Esophagus muscularis mucosa (tissue), 4 donors: ENCODE results near the gene SH3RF3.

Source experiments
- CTCF ChIP-seq, 3 experiments: fragments of 200-600 bp in 2 of 3; fragments of 450-650 bp in 1 of 3; sonication (generic) in 2 of 3; IDR thresholded peaks; one replicate each; pipeline ENCODE4 v1.5.1; 2017 to 2019; ENCODE audit warnings: antibody characterized with exemption in 3 of 3, mild to moderate bottlenecking in 2 of 3, moderate library complexity in 1 of 3
- EP300 ChIP-seq: sonication (generic); formaldehyde crosslinking; IDR thresholded peaks from one replicate; pipeline ENCODE4 v1.6.1; 2017; ENCODE audit warnings: antibody characterized with exemption
- POLR2AphosphoS5 ChIP-seq, 2 donors: sonication (generic); formaldehyde crosslinking; IDR thresholded peaks; one replicate each; pipeline ENCODE4 v1.6.1; 2017; ENCODE audit warnings: antibody characterized with exemption in 2 of 2

- TF ChIP-seq CTCF (IDR thresholded peaks at IDR 0.05): no peak
- no peak for TF ChIP-seq POLR2AphosphoS5 (IDR thresholded peaks at IDR 0.05)
- no peak for TF ChIP-seq EP300
Observed at GRCh38 chr2:109214651-109215371, 85.8 kb downstream of the SH3RF3 start.
